Stimulated activated naive CD8-positive, alpha-beta T cell treated with anti-CD3 and anti-CD28 coated beads, Interleukin-15, Interleukin-2, amounts not matched to agents 100 ng/mL and 50 ng/mL, for 24 hours (primary cell): ENCODE data around the gene CTBP2.

Experiments used
- H3K27ac Mint-ChIP-seq: one replicate; pipeline ENCODE4 v1.8.0; 2021; ENCODE audit warnings: mild to moderate bottlenecking, mixed read lengths
- H3K27me3 Mint-ChIP-seq: one replicate; pipeline ENCODE4 v1.8.0; 2021; ENCODE audit warnings: mixed read lengths
- H3K36me3 Mint-ChIP-seq: one replicate; pipeline ENCODE4 v1.8.0; 2021; ENCODE audit warnings: low read depth, mixed read lengths
- H3K4me1 Mint-ChIP-seq: one replicate; pipeline ENCODE4 v1.8.0; 2021; ENCODE audit warnings: low read depth, mixed read lengths
- H3K4me3 Mint-ChIP-seq: one replicate; pipeline ENCODE4 v1.8.0; 2021; ENCODE audit warnings: mild to moderate bottlenecking, mixed read lengths
- H3K9me3 Mint-ChIP-seq: one replicate; pipeline ENCODE4 v1.8.0; 2021; ENCODE audit warnings: mixed read lengths

The CTBP2 gene

GRCh38 chr10:124966008-124966407, 194.4 kb downstream of the CTBP2 start:
- H3K4me1 Mint-ChIP-seq, result peaks cover 31% of the 10 kb centered on the region
- H3K36me3 Mint-ChIP-seq, result peaks cover 43% of the 10 kb centered on the region
- H3K4me3 Mint-ChIP-seq, result no peak overlapping the region
- H3K27ac Mint-ChIP-seq, result no peak overlapping the region
- no peaks in the 10 kb centered on the region for H3K27me3 Mint-ChIP-seq
- H3K9me3 Mint-ChIP-seq, result no peaks in the 10 kb centered on the region

GRCh38 chr10:124963866-124964720, 196.3 kb downstream of the CTBP2 start:
- Mint-ChIP-seq H3K4me1 (peaks cover 39% of the 10 kb centered on the region), H3K4me3 (no peak overlapping the region), H3K27me3 (no peaks in the 10 kb centered on the region), H3K27ac (no peak overlapping the region), H3K36me3 (peaks cover 36% of the 10 kb centered on the region), H3K9me3 (no peaks in the 10 kb centered on the region)

- no peak overlapping the region for H3K4me3 Mint-ChIP-seq
- peaks cover 53% of the 10 kb centered on the region for H3K4me1 Mint-ChIP-seq
- no peaks in the 10 kb centered on the region for H3K27me3 Mint-ChIP-seq
- no peaks in the 10 kb centered on the region for H3K9me3 Mint-ChIP-seq
- peaks cover 21% of the 10 kb centered on the region for H3K36me3 Mint-ChIP-seq
- no peak overlapping the region for H3K27ac Mint-ChIP-seq
These were observed 197.9 kb downstream of the CTBP2 start for GRCh38 chr10:124962421-124962820.

GRCh38 chr10:124961248-124961570, 199.2 kb downstream of the CTBP2 start:
- peaks cover 9% of the 10 kb centered on the region for H3K36me3 Mint-ChIP-seq
- H3K27me3 Mint-ChIP-seq, result no peaks in the 10 kb centered on the region
- H3K4me1 Mint-ChIP-seq, result peaks cover 59% of the 10 kb centered on the region
- H3K9me3 Mint-ChIP-seq, result no peaks in the 10 kb centered on the region
- H3K4me3 Mint-ChIP-seq, result no peak overlapping the region
- no peak overlapping the region for H3K27ac Mint-ChIP-seq

GRCh38 chr10:124959564-124959963, 200.8 kb downstream of the CTBP2 start:
- peaks cover 67% of the 10 kb centered on the region for H3K4me1 Mint-ChIP-seq
- peak overlapping the region; percentile 13 for H3K27ac Mint-ChIP-seq
- no peaks in the 10 kb centered on the region for H3K27me3 Mint-ChIP-seq
- no peak overlapping the region for H3K4me3 Mint-ChIP-seq
- peaks cover 4% of the 10 kb centered on the region for H3K36me3 Mint-ChIP-seq
- no peaks in the 10 kb centered on the region for H3K9me3 Mint-ChIP-seq

- H3K4me3 Mint-ChIP-seq, result no peak overlapping the region
These were observed 202.9 kb downstream of the CTBP2 start for GRCh38 chr10:124957404-124957947.

GRCh38 chr10:124956764-124957163, 203.6 kb downstream of the CTBP2 start:
- Mint-ChIP-seq H3K4me3 (no peak overlapping the region), H3K4me1 (peaks cover 69% of the 10 kb centered on the region), H3K27ac (no peak overlapping the region), H3K36me3 (peaks cover 7% of the 10 kb centered on the region), H3K27me3 (no peaks in the 10 kb centered on the region), H3K9me3 (no peaks in the 10 kb centered on the region)

More at GRCh38 chr10:124957404-124957947, 202.9 kb downstream of the CTBP2 start:
- peaks cover 71% of the 10 kb centered on the region for H3K4me1 Mint-ChIP-seq
- no peaks in the 10 kb centered on the region for H3K9me3 Mint-ChIP-seq
- no peaks in the 10 kb centered on the region for H3K27me3 Mint-ChIP-seq
- H3K36me3 Mint-ChIP-seq, result peaks cover 7% of the 10 kb centered on the region
- H3K27ac Mint-ChIP-seq, result no peak overlapping the region

- Mint-ChIP-seq H3K27ac (no peak overlapping the region), H3K4me1 (peaks cover 60% of the 10 kb centered on the region), H3K27me3 (no peaks in the 10 kb centered on the region), H3K36me3 (peaks cover 7% of the 10 kb centered on the region), H3K4me3 (no peak overlapping the region), H3K9me3 (no peaks in the 10 kb centered on the region)
These were observed 204.5 kb downstream of the CTBP2 start for GRCh38 chr10:124955868-124956267.

- H3K4me1 Mint-ChIP-seq, result peaks cover 54% of the 10 kb centered on the region
- no peak overlapping the region for H3K27ac Mint-ChIP-seq
- no peaks in the 10 kb centered on the region for H3K9me3 Mint-ChIP-seq
- no peak overlapping the region for H3K4me3 Mint-ChIP-seq
- H3K36me3 Mint-ChIP-seq, result peaks cover 7% of the 10 kb centered on the region
- no peaks in the 10 kb centered on the region for H3K27me3 Mint-ChIP-seq
These were observed 205.1 kb downstream of the CTBP2 start for GRCh38 chr10:124955243-124955642.

- Mint-ChIP-seq H3K4me3 (no peak overlapping the region), H3K4me1 (peaks cover 41% of the 10 kb centered on the region)
These were observed 206.9 kb downstream of the CTBP2 start for GRCh38 chr10:124953421-124953820.

GRCh38 chr10:124952123-124952522, 208.2 kb downstream of the CTBP2 start:
- H3K4me1 Mint-ChIP-seq, result peaks cover 35% of the 10 kb centered on the region
- no peaks in the 10 kb centered on the region for H3K27me3 Mint-ChIP-seq
- no peak overlapping the region for H3K4me3 Mint-ChIP-seq
- H3K9me3 Mint-ChIP-seq, result no peaks in the 10 kb centered on the region
- peaks cover 30% of the 10 kb centered on the region for H3K36me3 Mint-ChIP-seq
- no peak overlapping the region for H3K27ac Mint-ChIP-seq

More at GRCh38 chr10:124953421-124953820, 206.9 kb downstream of the CTBP2 start:
- no peaks in the 10 kb centered on the region for H3K9me3 Mint-ChIP-seq
- H3K27ac Mint-ChIP-seq, result no peak overlapping the region
- H3K27me3 Mint-ChIP-seq, result no peaks in the 10 kb centered on the region
- peaks cover 20% of the 10 kb centered on the region for H3K36me3 Mint-ChIP-seq

GRCh38 chr10:124949543-124949942, 210.8 kb downstream of the CTBP2 start:
- Mint-ChIP-seq H3K27ac (no peak overlapping the region), H3K36me3 (peaks cover 40% of the 10 kb centered on the region), H3K9me3 (no peaks in the 10 kb centered on the region), H3K27me3 (no peaks in the 10 kb centered on the region), H3K4me3 (no peak overlapping the region), H3K4me1 (peaks cover 37% of the 10 kb centered on the region)

- H3K4me1 Mint-ChIP-seq, result peaks cover 52% of the 10 kb centered on the region
These were observed 213.4 kb downstream of the CTBP2 start for GRCh38 chr10:124946945-124947344.

GRCh38 chr10:124944982-124945381, 215.4 kb downstream of the CTBP2 start:
- Mint-ChIP-seq H3K4me3 (no peak overlapping the region), H3K4me1 (peaks cover 55% of the 10 kb centered on the region), H3K9me3 (no peaks in the 10 kb centered on the region), H3K27me3 (no peaks in the 10 kb centered on the region), H3K27ac (no peak overlapping the region), H3K36me3 (peaks cover 48% of the 10 kb centered on the region)

More at GRCh38 chr10:124946945-124947344, 213.4 kb downstream of the CTBP2 start:
- H3K4me3 Mint-ChIP-seq, result no peak overlapping the region
- H3K27ac Mint-ChIP-seq, result no peak overlapping the region
- no peaks in the 10 kb centered on the region for H3K9me3 Mint-ChIP-seq
- H3K27me3 Mint-ChIP-seq, result no peaks in the 10 kb centered on the region
- H3K36me3 Mint-ChIP-seq, result peaks cover 46% of the 10 kb centered on the region

- H3K36me3 Mint-ChIP-seq, result peaks cover 35% of the 10 kb centered on the region
- no peaks in the 10 kb centered on the region for H3K27me3 Mint-ChIP-seq
- H3K4me3 Mint-ChIP-seq, result no peak overlapping the region
- H3K9me3 Mint-ChIP-seq, result no peaks in the 10 kb centered on the region
- peaks cover 54% of the 10 kb centered on the region for H3K4me1 Mint-ChIP-seq
- H3K27ac Mint-ChIP-seq, result no peak overlapping the region
These were observed 216.9 kb downstream of the CTBP2 start for GRCh38 chr10:124943301-124944092.
